Measurements from ENCODE around the gene ADCK1. TPM values are rescaled to one million over a fixed set of nuclear protein-coding genes. Genes with fewer than 3 reads are reported as not detected.
"Not testable (repeated sequence)": the region's sequence is repeated elsewhere in the genome, so short reads cannot be mapped to it uniquely, and the experiment has no call there.

ADCK1 gene
- total RNA-seq, 1 donor from 2014 or later, result 8.7 TPM

DNA sequence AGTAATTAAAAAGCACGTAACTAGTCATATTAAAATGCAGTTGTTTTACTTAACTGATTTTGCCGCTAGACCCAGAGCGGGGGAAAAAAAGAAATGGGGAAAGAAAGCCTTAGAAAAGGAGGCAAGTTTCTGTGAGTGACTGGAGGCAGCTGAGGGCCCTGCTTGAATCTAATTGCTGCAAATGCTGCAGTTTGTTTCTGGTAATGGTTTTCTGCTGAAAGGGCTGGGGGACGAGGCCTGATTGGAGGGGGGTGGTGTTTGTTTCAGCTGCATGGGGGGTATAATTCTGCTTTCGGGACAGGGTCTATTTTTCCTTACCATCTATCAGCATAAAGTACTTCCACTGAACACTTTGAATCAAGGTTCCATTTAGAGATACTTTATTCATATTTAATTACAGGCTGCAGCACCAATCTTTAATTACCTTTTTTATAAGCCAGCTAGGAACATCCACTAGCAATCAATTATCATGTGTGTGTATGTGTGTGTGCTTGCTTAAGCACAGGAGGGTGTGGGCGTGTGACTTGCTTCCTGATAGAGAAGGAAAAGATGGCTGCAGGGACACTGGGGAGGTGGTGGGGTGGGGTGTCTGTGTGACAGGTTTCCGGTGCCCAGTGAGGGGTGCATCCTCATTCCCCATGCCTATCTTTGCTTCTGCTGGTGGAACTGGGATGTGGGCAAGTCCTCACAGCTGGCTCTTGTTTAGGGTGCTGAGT, 83.4 kb downstream of the ADCK1 start:
- ATAC-seq, result no peak
- intact Hi-C loops (cut with DNase I), result no loop called here
- DNase-seq (ENCODE audit: missing footprints), result no peak

DNA sequence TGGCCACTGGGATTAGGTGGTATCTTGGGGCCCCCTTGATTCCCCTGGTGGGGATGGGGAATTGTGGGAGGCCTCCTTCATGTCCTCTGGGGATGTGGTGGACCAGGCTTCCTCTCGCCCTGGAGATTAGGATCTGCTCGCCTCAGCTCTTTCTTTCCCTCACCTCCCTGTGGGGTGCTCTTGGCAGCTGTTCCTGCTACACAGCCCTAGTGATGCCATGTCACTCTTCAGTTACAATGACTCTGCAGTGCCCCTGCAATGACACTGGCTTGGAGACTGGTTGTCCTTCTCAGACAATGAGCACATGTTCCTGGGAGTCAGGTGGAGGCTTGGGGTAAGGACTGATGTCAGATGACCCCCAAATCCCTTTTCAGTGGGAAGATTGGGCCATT, 83.9 kb downstream of the ADCK1 start:
- ATAC-seq, result no peak
- intact Hi-C loops (cut with DNase I), result no loop called here
- DNase-seq (ENCODE audit: missing footprints), result no peak

DNA sequence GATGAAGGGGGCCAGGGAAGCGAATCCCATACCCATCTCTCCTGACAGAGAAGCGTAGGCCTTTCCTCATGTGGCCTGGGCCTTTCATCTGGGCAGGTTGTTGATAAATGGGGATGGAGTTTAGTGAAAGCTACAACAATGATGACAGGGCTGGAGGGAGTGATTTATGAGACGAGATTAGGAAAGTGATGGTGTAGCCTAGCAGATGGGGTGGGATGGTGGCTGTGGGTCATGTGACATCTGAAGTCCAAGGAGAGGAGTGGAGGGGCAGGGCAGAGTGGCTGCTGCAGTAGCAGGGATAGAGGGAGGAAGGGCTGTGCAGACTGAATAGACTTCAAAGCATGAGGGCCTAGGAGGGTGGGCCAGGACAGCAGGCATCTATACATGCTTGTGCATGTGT, 85.5 kb downstream of the ADCK1 start:
- intact Hi-C loops (cut with DNase I), result no loop called here
- no peak for ATAC-seq
- no peak for DNase-seq (ENCODE audit: missing footprints)

DNA sequence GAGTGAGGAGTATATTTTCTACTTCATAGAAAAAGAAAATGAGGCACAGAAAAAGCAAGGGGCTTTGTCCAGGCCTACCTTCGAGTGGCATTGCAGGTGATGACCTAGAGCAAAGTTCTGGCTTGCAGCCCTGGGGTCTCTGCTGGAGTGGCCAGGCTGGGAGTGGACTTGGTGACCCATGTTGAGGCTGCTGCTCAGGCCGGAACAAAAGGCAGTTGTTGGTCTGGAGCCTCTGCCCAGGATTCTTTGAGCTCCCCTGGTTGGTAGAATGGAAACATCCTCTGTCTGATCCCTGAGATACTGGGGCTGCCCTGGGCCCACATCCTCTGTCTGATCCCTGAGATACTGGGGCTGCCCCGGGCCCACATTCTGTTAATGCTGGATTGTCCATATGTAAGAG, 86.1 kb downstream of the ADCK1 start:
- ATAC-seq, result no peak
- no peak for DNase-seq (ENCODE audit: missing footprints)
- intact Hi-C loops (cut with DNase I), result no loop called here

DNA sequence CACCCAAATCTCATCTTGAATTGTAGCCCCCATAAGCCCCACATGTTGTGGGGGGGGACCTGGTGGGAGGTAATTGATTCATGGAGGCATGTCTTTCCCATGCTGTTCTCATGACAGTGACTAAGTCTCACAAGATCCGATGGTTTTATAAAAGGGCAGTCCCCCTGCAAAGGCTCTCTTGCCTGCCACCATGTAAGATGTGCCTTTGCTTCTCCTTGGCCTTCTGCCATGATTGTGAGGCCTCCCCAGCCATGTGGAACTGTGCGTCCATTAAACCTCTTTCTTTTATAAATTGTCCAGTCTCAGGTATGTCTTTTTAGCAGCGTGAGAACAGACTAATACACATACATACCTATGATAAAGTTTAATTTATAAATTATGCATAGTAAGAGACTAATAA, 89.0 kb downstream of the ADCK1 start:
- DNase-seq (ENCODE audit: missing footprints); intact Hi-C loops (cut with DNase I); ATAC-seq: not testable (repeated sequence)

DNA sequence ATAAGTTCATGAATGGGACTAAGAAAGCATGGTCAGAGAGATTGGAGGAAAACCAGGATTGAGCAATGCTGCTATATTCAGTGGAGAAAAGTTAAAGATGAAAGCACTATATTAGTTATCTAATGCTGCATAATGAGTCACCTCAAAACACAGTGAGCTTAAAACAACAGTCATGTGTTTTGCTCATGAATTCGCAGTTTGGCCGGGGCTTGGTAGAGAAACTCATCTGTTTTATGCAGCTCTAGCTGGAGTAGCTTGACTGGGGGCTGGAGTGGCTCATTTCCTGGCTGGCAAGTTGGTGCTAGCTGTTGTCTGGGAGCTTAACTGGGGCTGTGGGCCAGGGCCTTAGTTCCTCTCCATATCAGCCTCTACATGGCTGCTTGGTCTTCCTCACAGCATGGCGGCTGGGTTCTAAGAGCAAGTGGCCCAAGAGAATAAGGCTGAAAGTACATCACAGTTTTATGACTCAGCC, 90.1 kb downstream of the ADCK1 start:
- DNase-seq (ENCODE audit: missing footprints) (no peak), ATAC-seq (no peak)
- intact Hi-C loops (cut with DNase I), result no loop called here

DNA sequence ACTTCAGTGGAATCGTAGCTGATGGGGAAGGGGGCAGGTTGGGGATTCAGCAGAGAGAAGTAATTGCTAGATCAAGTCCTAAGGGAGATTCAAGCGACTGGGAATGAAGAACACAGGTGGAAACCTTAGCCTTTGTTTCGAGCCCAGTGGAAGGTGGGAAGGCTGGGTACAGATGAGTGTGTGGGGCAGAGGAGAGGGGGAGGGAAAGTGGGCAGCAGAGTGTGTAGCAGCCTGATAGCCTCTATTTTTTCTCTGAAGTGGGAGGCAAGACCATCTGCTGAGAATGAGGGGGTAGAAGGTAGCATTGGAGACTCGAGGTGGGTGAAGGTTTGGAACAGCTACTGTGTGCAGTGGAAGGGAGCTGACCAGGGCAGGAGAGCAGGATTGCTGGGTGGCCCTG, 91.0 kb downstream of the ADCK1 start:
- DNase-seq (ENCODE audit: missing footprints) (no peak), ATAC-seq (no peak)
- intact Hi-C loops (cut with DNase I), result no loop called here

DNA sequence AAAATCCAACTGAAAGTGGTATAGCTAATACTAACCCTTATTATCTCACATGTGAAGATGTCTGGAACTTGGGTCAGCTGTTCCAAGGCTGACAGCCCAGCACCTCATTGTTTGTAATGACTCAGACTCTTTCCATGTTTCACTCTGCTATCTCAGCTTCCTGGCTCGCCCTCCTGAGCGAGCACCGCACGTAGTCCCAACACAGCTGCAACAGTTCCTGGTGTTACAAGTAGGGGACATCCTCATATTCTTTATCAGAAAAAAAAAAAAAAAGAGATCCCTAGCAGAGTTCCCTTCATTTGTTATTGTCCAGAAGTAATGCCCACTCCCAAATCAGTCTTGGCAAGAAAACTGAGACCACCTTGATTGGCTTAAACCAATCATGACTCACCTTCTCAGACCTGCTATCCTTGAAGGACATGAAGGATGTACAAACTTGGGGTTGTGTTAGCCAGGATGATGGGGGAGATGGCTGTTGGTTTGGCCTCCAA, 92.5 kb downstream of the ADCK1 start:
- DNase-seq (ENCODE audit: missing footprints) (no peak), ATAC-seq (peak; percentile 65)
- intact Hi-C loops (cut with DNase I), result no loop called here

DNA sequence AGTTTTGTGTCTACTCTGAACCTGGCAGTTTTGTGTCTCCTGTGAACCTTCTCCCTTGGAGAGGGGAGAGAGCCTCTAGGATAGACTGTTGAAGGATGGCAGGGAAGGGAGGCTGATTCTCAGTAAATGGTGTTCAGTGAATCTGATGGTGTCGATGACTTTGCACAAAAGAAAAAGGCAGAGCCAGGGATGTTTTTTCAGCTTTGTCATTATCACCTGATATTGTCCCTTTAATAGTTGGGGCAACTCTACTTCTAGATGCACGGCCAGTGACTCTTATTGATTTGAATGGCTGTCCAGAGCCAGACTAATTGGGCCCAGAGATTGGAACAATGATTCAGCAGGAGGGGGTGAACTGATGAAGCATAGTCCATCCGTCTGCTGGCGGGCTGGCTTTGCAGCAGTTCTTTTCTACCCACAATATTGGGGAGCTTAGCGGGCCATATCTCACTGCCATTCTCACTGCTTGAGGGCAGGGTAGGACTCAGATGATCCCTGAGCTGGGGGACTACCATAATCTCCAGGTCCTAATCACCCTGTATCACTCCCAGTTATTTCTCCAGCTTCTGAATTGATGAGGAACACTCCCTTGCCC, 93.1 kb downstream of the ADCK1 start:
- intact Hi-C loops (cut with DNase I), result no loop called here
- ATAC-seq, result no peak
- DNase-seq (ENCODE audit: missing footprints), result no peak

DNA sequence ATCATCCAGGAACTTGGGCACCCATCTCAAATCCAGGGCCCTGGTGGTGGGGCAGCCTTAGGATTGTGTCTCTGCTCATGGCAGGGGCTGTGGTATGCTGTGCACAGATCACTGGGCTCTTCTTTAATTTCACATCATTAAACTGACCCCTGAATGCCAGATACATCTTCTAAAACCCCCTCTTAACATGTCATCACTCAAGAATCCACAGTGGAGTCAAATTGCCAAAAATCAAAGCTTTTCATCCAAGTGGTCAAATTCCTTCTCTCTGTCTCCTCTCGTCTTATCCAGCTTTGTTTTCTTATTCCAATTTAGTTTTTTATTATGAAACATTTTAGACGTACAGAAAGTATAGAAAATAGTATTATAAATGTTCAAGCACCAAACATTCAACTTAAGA, 97.5 kb downstream of the ADCK1 start:
- intact Hi-C loops (cut with DNase I), result no loop called here
- ATAC-seq, result no peak
- no peak for DNase-seq (ENCODE audit: missing footprints)

DNA sequence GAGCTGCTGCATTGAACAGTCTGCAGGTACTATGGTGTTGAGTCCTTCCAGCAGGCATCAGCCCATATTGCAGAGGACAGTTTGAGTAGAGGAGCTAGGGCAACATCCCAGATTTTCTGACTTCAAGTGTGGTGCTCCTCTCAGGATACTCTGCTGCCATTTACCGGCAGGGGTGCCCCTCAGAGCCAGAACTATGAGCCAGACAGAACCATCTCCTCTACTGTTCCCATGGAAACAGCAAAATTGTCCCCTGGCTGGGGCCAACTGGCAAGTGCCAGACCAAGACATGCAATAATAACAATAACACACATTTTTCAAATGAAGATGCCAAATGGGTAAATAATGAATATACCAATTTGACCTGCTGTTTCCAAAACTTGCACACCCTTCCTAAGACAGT, 102.9 kb downstream of the ADCK1 start:
- no peak for ATAC-seq
- no peak for DNase-seq (ENCODE audit: missing footprints)
- intact Hi-C loops (cut with DNase I), result no loop called here

DNA sequence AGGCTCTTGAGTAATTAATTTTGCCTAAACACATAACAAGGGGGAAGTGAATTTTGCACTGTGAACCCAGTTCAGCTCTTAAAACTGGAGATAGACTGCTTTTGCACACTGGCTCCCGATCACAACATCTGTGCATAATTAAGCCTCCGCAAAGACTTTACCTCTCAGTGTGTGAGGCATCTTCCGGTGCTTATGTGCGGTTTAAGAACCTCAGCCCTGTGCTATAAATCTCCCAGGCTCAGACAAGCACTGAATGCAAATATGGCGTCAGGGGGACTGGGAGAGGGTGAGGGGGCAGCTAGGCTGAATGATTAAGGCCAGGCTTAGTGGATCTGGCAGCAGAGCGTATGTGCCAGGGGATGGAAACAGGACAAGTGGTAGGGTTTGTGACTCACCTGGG, 103.3 kb downstream of the ADCK1 start:
- no peak for ATAC-seq
- intact Hi-C loops (cut with DNase I), result no loop called here
- no peak for DNase-seq (ENCODE audit: missing footprints)

DNA sequence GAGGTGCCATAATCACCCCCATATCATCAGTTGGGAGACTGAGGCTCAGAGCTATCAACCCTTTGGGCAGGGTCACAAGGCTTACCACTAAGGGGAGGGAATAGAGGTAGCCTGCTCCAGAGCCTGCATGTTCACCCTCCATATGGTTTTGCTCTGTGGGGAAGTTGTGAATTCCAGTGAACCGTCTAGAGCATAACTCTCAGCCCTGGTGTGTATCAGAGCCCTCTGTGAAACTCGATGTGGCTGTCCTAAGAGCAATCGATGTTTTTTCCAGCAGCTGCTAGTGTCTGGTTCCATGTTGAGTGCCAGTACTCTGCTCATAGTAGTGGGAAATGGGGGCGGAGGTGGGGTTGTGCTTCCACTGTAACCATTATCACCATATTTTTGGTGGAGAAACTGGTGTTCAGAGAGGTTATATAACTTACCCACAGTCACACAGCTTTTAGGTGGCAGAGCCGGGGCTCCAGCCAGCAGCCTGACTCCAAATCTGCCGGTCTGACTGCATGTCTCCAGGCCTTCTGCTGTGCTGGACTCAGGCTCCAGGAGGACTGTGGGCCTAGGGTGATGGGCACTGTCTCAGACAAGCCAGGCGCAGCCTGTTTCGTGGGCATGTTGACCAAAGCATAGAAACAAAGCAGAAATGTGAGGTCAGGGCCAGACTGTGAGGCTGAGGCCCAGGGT, 104.2 kb downstream of the ADCK1 start:
- no peak for ATAC-seq
- intact Hi-C loops (cut with DNase I), result no loop called here

DNA sequence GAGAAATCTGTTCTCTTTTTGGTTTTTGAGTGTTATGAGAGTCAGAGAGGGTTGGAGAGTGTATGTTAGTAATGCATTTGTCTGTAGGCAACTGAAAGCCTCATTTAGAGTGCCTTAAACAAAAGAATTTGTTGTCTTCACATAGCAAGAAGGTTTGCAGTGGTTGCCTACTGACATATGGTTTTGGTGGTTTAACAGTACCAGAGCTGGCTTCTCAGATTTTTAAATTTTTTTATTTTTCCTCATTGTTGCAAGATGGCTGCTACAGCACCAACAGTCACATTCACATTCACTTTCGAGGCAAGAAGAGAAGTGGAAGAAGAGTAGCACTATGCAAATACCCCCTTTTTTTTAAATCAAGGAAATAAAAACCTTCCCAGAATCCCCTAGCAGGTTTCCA, 106.5 kb downstream of the ADCK1 start:
- DNase-seq (ENCODE audit: missing footprints) (no peak), ATAC-seq (no peak)
- intact Hi-C loops (cut with DNase I), result no loop called here

More for the DNA sequence above, 104.2 kb downstream of the ADCK1 start:
- DNase-seq (ENCODE audit: missing footprints), result no peak

DNA sequence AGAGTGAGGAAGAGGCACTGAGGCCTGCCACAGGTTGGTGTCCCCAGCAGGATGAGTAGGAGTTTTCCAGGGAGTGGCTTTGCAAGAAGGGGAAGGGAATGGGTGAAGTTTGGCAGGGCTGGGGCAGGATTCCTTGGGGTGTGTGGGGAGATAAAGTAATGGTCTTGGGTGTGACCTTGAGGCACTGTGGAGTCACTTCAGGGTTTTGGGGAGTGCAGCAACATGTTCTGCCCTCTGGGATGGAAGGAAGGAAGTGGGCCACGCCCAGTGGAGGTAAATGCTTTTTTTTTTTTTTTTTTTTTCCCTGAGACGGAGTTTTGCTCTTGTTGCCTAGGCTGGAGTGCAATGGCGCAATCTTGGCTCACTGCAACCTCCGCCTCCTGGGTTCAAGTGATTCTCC, 108.9 kb downstream of the ADCK1 start:
- ATAC-seq, result no peak
- no peak for DNase-seq (ENCODE audit: missing footprints)
- intact Hi-C loops (cut with DNase I), result no loop called here

DNA sequence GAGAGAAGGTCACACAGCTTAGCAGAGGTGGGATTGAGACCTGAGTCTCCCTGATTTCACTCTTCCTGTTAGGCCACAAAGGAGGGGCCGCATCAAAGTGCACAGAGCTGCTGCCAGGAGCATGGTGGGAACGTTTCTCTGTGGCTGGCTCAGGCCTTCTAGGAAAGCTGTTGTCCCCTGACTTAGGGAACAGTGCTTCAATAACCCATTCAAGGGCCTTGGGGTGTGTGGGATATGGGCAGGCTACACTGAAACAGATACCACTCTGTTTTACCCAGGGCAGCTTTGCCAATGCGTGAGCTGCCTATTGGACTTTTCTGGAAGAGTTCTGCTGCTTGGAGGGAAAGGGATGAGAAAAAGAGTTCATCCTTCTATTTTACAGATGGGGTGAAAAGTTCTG, 110.0 kb downstream of the ADCK1 start:
- DNase-seq (ENCODE audit: missing footprints) (no peak), ATAC-seq (no peak)
- intact Hi-C loops (cut with DNase I), result no loop called here

DNA sequence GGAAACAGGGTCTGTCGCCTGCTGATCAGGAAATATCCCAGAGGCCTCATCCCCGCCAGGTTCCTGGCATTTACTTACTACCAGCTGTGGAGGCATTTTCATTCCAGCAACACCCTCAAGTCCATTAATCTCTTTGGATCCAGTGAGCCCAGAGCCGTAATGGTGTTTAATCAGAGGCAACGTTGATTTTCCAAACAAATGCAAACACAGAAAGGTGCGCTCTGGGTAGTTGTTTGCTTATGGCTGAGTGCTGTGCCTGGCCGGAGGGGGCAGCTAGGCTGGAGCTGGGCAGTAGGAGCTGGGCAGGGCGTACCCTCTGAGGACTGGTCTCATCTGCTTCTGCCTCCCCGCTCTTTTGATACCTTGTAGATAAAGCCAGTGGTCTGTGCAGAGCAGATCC, 110.6 kb downstream of the ADCK1 start:
- intact Hi-C loops (cut with DNase I), result no loop called here
- ATAC-seq (no peak), DNase-seq (ENCODE audit: missing footprints) (no peak)

DNA sequence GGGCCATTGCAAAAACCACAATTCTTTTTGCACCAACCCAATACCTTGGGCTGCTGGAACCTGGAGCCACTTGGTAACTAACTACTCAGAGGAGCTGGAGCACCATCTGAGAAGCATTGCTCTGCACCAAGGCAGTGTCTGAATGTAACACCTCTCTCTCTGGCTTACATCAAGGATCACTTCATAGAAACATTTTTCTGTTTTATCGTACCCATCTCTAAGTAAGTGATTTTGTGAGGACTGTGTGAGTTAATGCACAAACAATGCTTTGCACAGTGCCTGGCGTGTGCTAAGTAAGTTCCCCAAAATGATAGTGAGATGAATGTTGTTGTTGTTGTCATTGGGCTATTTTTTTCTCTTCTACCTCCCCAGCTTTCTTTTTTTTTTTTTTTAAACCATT, 111.4 kb downstream of the ADCK1 start:
- intact Hi-C loops (cut with DNase I), result no loop called here
- DNase-seq (ENCODE audit: missing footprints) (no peak), ATAC-seq (no peak)

DNA sequence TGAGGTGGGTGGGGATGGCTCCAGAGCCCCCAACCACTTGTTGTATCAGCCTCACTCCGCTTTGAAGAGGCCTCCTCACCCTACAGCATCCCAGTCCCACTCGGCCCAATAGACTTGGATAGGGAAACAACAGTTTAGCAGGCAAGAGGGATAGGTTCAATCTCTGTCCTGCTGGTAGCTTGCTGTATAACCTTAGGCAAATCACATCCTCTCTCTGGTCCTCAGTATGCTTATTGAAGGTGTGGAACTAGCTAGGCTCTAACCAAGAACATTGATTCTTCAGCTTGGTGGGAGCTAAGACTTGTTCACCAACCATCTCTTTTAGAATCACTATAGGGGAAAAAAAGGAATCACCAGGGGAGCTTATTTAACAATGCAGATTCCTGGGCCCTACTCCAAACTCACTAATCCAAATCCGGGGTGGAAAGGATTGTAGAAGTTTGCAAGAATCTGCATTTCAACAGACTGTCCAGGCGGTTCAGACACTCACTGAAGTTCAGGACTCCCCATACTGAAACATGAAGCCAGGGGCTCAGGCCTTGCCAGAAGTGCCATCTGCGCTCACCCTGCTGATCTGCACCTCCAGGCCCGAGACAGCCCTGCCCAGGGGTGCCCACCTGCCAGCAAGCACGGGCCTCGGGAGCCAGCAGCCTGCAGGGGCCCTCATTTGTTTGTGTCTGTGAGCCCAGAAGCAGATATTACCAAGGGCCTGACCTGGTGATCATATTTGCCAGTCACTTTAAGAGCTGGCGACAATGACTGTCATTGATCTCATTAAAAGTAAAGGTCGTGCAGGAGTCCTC, 113.0 kb downstream of the ADCK1 start:
- DNase-seq (ENCODE audit: missing footprints), result no peak
- ATAC-seq, result no peak
- intact Hi-C loops (cut with DNase I), result no loop called here

Measured in Right ventricle myocardium inferior (tissue), 1 donor.